Smooth muscle cell (in vitro differentiated cells): ENCODE results near the gene S1PR3. TPM values are rescaled to one million over a fixed set of nuclear protein-coding genes. Genes with fewer than 3 reads are reported as not detected.

Experiments
- DNase-seq: peaks from one replicate; lab custom pipeline; 2025; ENCODE audit not compliant: unreplicated experiment; lab: John Stamatoyannopoulos, UW
- H2AFZ ChIP-seq: fragments of 200-600 bp; sonication (generic); 2 replicates; pipeline ENCODE4 v1.6.0; 2016; ENCODE audit warnings: antibody characterized with exemption, low read depth, mild to moderate bottlenecking
- H3F3A ChIP-seq: fragments of 200-600 bp; sonication (generic); 2 replicates; pipeline ENCODE4 v1.6.0; 2017; ENCODE audit warnings: antibody characterized with exemption, low read depth
- H3K27ac ChIP-seq: fragments of 200-600 bp; sonication (generic); 2 replicates; pipeline ENCODE4 v1.5.1; 2016; ENCODE audit warnings: low read depth, mild to moderate bottlenecking
- H3K27me3 ChIP-seq: fragments of 200-600 bp; sonication (generic); 2 replicates; pipeline ENCODE4 v1.6.1; 2016; ENCODE audit warnings: low read depth, mild to moderate bottlenecking
- H3K36me3 ChIP-seq: fragments of 200-600 bp; sonication (generic); 2 replicates; pipeline ENCODE4 v1.5.1; 2016; ENCODE audit warnings: low read depth
- H3K4me1 ChIP-seq: fragments of 200-600 bp; sonication (generic); 2 replicates; pipeline ENCODE4 v1.5.1; 2016; ENCODE audit warnings: low read depth
- H3K4me2 ChIP-seq: fragments of 200-600 bp; sonication (generic); 2 replicates; pipeline ENCODE4 v1.6.0; 2016; ENCODE audit warnings: mild to moderate bottlenecking
- H3K4me3 ChIP-seq: fragments of 200-600 bp; sonication (generic); 2 replicates; pipeline ENCODE4 v1.5.1; 2016; ENCODE audit warnings: mild to moderate bottlenecking
- H3K79me2 ChIP-seq: fragments of 200-600 bp; sonication (generic); 2 replicates; pipeline ENCODE4 v1.6.0; 2016; ENCODE audit warnings: low read depth, mild to moderate bottlenecking
- H3K9ac ChIP-seq: fragments of 200-600 bp; sonication (generic); 2 replicates; pipeline ENCODE4 v1.6.0; 2016; ENCODE audit warnings: low read depth
- H3K9me3 ChIP-seq: fragments of 200-600 bp; sonication (generic); replicated peaks from 2 replicates; pipeline ENCODE4 v1.5.1; 2016; ENCODE audit warnings: low read depth
- H4K20me1 ChIP-seq: fragments of 200-600 bp; sonication (generic); 2 replicates; pipeline ENCODE4 v1.6.0; 2016; ENCODE audit warnings: low read depth
- CTCF ChIP-seq: fragments of 200-600 bp; sonication (generic); IDR thresholded peaks from 2 replicates; pipeline ENCODE4 v1.5.1; 2017; ENCODE audit warnings: borderline replicate concordance, mild to moderate bottlenecking, antibody characterized with exemption; ENCODE audit not compliant: insufficient read depth, poor library complexity, severe bottlenecking
- WGBS: methylation state at CpG from one replicate; pipeline ENCODE4 v1.1.7; 2016; ENCODE audit warnings: low lambda C conversion rate; 5-methylcytosine and 5-hydroxymethylcytosine counted together
- polyA plus RNA-seq: library from polyadenylated mRNA; unstranded; fragments of >200 nt; fragmentation: Nextera tagmentation; extraction: Ambion mirVana; gene quantifications from 2 replicates; pipeline ENCODE4 v1.2.1, GENCODE V29; 2016
- total RNA-seq: library from RNA; depleted of rRNA; stranded (reverse); fragments of >200 nt; gene quantifications from 2 replicates; pipeline ENCODE4 v1.2.3, GENCODE V29; 2014

S1PR3 gene
- total and polyA plus RNA-seq, 2 experiments from 2014 or later = 184 to 246 TPM

- Histone ChIP-seq H3K9me3 (no peaks in the 10 kb centered on the region), H2AFZ (no peak overlapping the region), H3K79me2 (no peaks in the 10 kb centered on the region), H3K9ac (no peak overlapping the region), H3K27me3 (no peaks in the 10 kb centered on the region), H3F3A (no peaks in the 10 kb centered on the region), H3K4me3 (no peak overlapping the region), H4K20me1 (no peaks in the 10 kb centered on the region), H3K27ac (no peak overlapping the region), H3K36me3 (no peaks in the 10 kb centered on the region), H3K4me1 (no peaks in the 10 kb centered on the region), H3K4me2 (no peak overlapping the region)
- no peak for DNase-seq
- no peak for TF ChIP-seq CTCF
- 90% methylated on average over 23 of the region's 23 CpGs for WGBS
Measured at GRCh38 chr9:88971131-88971960, 19.9 kb upstream of the S1PR3 start.

- Histone ChIP-seq H4K20me1 (no peaks in the 10 kb centered on the region), H3K36me3 (no peaks in the 10 kb centered on the region), H3K9ac (no peak overlapping the region), H2AFZ (no peak overlapping the region), H3K27me3 (no peaks in the 10 kb centered on the region), H3K79me2 (no peaks in the 10 kb centered on the region), H3F3A (no peaks in the 10 kb centered on the region), H3K4me3 (no peak overlapping the region), H3K4me1 (no peaks in the 10 kb centered on the region), H3K4me2 (no peak overlapping the region), H3K9me3 (no peaks in the 10 kb centered on the region), H3K27ac (no peak overlapping the region)
- 97% methylated on average over 4 of the region's 4 CpGs for WGBS
- TF ChIP-seq CTCF = no peak
- DNase-seq = no peak
Measured at GRCh38 chr9:88972401-88972800, 18.9 kb upstream of the S1PR3 start.

GRCh38 chr9:88973281-88974045 is 17.8 kb upstream of the S1PR3 start:
- Histone ChIP-seq H3F3A (no peaks in the 10 kb centered on the region), H2AFZ (no peak overlapping the region), H3K27me3 (no peaks in the 10 kb centered on the region), H3K9ac (no peak overlapping the region), H3K4me2 (no peak overlapping the region), H3K27ac (no peak overlapping the region), H4K20me1 (no peaks in the 10 kb centered on the region), H3K9me3 (no peaks in the 10 kb centered on the region), H3K4me1 (no peaks in the 10 kb centered on the region), H3K79me2 (no peaks in the 10 kb centered on the region), H3K36me3 (no peaks in the 10 kb centered on the region), H3K4me3 (no peak overlapping the region)
- no peak for DNase-seq
- 88% methylated on average over 12 of the region's 12 CpGs for WGBS
- TF ChIP-seq CTCF = no peak
